HPDE6-E6E7 (cell line): ENCODE results near the gene MRGPRX2.

Experiments used
- DNase-seq: peaks from one replicate; pipeline ENCODE4 v3.0.0; 2011; ENCODE audit warnings: missing footprints; ENCODE audit errors: extremely low spot score

The MRGPRX2 gene

DNA sequence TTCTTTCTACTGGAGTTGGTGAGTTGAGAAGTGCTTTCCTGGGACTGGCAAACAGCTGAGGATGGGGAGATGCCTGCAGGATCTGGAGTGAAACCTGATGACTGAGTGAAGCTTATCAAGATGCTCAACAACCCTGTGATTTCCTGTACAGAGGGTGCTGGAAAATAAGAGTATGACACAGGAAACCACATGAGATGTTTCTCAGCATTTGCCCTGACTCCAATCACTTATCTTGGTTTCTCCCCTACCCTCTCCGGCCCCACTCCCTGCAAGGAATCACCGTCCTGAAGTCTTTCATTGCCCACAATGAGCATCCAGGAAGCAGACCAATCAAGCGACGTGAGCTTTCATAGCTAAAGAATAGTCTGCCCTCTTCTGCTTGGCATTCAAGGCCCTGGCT, at the start of gene MRGPRX2:
Gene MRGPRX2, minus strand, starts transcription at position 89 of the 400 bp plus-strand sequence. CDS start 4,315 bp downstream, outside the sequence.
- no peak for DNase-seq

DNA sequence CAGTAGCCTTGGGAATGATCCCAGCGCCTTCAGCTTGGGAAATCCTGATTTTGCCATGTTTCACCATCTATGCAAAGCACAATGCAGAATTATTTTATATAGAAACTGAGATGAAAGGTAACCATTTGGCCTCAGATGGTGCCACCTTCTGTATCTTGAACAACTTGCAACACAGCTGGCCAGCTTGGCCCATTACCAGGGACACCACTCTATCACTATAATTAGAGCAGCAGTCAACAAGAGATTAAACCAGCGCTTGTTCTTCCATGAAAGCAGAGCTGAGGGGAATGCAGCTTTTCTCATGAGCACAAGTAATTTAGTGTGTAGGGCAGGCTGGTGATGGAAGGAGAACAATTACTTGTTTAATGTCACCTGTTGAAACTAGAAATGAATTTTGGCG, 49.8 kb upstream of the MRGPRX2 start:
- DNase-seq = no peak

DNA sequence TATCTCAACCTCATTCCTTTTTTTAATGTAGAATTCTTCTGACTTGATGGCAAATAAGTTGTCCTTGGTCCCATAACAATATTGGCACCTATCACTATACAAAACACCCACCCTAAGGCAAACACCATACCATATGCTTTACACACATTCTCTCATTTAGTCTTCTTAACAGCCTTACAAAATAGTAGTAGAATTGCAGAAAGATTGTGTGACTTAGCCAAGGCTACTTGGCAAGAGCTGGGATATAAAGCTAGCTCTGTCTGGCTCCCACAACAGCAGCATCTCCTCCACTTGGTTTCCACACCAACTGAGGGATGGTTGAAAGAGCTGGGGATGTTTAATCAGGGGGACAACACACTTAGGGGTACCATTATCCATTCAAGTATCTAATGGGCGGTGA, 46.6 kb upstream of the MRGPRX2 start:
- no peak for DNase-seq

DNA sequence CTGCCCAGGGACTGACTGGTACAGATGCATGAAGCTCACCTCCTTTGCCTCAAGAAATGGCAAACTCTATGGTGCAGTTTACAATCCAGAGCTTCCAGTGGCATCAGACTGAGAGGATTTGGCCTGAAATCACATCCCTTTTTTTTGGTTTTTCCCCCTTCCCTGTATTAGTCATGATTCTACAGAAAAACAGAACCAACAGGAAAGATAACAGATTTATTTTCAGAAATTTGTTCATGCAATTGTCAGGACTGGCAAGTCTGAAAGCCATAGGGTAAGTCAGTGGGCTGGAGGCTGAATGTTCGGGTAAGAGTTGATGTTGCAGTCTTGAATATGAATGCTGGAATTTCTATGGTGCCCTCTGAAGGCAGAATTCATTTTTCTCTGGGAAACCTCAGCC, 44.5 kb upstream of the MRGPRX2 start:
- no peak for DNase-seq

DNA sequence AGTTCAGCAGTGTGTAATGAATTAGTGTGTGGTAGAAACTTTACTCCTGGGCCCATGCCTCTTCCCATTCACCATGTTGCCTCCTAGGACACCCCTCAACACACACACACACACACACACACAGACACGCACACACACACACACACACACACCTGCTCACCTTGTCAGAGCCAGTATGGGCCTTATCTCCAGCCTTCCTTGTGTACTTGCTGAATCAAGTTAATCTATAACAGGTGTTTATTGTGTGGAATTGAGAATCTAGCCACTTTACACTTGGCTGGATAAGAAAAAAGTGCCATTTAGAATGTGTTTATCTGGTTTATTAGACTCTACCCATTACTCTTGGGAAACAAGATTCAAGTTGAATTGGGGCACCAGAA, 42.0 kb upstream of the MRGPRX2 start:
- DNase-seq = no peak

DNA sequence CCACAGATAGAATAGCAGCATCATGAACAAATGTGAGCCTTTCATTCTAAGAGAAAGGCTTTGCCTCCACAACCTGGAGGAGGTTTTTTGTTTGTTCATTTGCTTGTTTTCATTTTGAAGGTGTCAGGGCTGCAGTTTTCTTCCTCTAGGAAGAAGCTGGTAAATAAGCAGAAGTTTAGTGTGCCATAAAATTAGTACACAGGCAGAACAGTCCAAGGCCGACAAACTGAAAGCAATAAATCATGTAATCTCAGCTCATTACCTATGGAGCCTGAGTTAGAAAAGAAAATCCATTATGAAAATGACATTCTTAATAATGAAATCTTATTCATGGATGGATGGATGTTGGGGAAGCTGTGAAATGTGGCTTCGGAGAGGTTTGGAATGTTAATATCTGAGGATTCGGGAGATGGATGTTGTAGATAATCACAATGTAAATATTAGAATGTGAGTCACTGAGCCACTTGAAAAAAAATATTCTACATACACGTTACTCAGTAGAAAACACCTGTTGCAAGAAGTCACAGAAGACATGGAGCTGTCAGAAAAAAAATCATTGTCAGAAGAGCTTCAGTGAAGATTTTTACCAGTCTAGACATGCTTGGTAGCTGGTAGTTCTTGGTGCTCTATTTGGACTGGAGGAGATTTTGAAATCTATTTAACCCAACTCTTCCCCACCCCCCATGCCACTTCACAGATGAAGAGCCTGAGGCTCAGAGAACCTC, 41.4 kb upstream of the MRGPRX2 start:
- DNase-seq = peak; percentile 43

DNA sequence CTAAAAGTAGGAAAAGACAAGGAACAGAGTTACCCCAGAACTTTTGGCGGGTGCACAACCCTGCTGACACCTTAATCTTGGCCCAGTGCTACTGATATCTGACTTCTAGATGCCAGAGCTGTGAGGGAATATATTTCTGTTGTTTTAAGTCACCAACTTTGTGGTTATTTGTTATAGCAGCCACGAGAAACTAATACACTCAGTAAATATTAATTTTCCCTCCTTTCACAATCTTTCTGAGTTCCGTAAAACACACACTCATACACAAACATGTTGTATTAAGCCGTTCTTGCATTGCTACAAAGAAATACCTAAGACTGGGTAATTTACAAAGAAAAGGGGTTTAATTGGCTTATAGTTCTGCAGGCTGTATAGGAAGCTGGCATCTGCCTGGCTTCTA, 40.4 kb upstream of the MRGPRX2 start:
- DNase-seq = no peak

DNA sequence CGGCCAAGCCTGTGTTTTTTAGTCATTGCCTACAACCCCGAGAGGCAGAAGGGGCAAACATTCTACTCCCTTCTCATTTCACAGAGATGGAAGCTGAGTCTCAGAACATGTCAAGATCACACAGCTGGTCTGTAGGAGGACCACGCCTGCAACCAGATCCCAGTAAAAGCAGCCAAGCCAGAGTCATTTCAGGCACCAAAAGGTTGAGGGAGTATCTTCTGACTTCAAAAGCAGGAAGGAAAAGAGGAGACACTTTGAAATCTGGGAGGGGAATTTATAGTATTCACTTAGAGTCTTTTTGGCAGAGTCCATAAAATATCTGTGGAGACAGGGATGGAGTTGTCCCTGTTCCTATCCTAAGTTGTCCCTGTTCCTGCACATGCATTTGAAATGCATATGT, 38.6 kb upstream of the MRGPRX2 start:
- no peak for DNase-seq

DNA sequence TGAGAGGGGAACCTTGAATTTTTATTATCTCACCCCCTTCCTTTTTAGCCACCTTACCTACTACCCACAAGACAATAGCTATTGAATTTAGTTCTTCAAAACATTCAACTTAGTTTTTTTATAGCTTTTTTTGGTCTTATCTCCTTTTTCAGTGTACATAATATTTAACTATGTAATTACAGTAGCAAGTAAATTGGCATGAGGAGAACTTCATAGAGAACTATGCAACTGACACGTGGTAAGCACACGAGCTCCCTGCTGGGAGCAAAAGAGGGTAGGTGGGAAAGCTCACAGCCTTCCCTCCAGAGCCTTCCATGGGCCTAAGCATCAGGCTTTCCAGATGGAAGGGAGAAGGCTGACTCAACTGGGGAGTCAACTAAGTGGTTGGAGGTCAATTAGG, 34.3 kb upstream of the MRGPRX2 start:
- DNase-seq = no peak

DNA sequence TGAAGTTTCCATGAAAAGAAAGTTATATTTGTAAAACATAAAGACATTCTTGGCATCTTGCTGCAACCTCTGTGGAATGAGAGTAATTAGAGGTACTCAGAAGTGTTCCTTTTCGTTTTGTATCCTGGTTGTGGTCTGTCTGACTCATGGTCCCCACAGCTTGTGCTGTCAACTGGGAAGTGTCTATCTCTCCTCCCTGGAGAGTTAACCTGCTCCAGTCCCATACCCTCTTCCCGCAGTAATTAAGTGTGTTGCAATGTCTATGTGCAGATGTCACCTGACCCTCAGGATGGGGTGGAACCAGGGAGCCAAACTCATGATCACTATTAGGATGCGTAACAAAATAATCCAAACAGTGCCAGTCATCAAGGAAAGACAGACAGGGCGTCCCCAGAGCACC, 33.5 kb upstream of the MRGPRX2 start:
- peak; percentile 28 for DNase-seq

DNA sequence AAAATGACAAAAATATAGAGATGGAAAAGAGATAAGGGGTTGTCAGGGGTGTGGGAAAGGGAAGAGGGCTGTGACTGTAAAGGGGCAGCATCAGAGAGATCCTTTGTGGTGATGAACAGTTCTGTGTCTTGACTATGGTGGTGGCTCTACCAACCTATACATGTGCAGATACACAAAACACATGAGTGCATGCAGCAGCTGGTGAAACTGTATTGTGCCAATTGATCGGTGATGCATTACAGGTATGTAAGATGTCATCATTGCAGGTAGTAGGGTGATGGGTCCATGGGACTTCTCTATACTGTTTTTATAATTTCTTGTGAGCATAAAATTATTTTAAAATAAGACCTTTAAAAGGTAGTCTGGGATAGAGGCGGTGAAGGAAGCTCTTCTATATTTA, 32.3 kb upstream of the MRGPRX2 start:
- DNase-seq = no peak

DNA sequence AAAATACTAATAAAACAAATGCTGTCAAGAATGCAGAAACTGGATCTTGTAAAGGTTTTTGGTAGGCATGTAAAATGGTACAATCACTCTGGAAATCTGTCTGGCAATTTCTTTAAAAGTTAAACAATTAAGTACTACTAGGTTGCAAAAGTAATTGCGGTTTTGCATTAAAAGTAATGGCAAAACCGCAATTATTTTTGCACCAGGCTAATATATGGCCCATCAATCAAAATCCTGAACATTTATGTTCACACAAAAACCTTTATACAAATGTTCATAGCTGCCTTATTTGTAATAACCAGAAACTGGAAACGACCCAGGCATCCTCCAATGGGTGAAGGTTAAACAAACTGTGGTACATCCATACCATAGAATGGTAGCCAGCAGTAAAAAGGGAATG, 31.8 kb upstream of the MRGPRX2 start:
- no peak for DNase-seq

DNA sequence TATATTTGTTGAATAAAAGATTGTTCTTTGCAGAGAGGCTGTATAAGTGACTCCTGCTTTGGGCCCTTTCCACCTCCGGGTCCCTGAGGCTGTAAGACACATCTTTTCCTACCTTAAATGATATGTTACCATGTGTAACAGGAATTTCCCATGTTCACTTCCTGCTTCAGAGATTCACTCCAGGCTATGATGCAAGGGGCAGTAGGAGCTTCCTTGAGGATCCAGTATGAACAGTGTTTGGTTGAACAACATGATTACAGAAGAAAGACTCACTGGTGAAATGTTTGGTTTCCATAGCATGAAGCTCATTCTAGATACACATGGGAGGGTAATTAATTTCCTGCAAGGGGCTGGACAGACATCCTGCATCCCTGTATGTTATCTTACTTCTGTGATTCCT, 30.8 kb upstream of the MRGPRX2 start:
- DNase-seq = no peak

DNA sequence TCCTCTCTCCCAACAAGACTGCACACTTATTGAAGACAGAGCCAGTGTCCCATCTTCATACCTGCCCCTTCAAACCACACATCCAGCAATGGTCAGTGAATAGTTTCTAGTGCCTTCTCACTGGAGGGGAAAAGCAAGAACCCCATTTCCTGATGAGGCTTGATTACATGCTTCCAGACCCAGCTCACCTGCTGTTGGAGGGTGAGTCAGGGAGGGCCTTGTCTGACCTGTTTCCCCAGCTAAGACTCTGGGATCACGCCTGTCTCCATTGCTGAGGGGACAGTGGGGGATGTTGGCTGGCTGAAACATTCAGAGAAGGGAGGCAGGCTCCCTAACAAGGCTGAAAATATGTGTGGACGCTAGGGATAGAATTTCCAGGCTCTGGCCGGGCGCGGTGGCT, 28.9 kb upstream of the MRGPRX2 start:
- peak; percentile 72 for DNase-seq

DNA sequence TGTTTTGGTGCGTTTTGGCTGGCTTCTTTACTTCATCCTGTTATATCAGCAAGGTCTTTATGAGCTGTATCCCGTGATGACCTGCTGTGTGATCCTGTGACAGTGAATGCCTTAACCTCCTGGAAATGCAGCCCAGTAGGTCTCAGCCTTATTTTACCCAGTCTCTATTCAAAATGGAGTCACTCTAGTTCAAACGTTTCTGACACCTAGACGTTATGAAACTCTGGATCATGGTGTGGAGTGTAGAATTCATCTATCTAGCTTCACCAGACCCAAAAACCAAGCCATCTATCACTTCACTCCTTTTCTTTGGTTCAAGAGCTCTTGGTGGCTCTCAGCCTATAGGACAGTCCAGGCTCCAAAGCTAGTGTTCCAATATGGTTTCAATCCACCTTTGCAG, 28.3 kb upstream of the MRGPRX2 start:
- no peak for DNase-seq

DNA sequence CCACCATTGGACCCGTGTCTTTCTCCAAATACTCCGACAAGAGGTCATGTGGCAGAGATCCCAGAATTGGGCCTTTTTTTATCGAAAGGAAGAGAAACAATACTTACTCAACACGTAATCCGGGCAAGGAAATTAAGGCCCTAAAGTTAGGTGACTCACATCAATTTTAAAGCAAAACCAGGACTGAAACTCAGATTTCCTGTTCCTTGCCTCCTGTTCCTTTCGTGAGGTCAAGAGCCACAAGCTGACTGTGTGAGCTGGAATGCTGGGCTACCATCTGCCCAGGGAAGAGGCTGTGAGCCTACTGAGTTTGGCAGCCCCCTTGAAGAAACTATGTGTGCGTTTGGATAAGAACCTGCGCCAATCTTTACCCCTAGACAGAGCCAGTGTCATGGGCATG, 27.1 kb upstream of the MRGPRX2 start:
- DNase-seq = peak; percentile 52

DNA sequence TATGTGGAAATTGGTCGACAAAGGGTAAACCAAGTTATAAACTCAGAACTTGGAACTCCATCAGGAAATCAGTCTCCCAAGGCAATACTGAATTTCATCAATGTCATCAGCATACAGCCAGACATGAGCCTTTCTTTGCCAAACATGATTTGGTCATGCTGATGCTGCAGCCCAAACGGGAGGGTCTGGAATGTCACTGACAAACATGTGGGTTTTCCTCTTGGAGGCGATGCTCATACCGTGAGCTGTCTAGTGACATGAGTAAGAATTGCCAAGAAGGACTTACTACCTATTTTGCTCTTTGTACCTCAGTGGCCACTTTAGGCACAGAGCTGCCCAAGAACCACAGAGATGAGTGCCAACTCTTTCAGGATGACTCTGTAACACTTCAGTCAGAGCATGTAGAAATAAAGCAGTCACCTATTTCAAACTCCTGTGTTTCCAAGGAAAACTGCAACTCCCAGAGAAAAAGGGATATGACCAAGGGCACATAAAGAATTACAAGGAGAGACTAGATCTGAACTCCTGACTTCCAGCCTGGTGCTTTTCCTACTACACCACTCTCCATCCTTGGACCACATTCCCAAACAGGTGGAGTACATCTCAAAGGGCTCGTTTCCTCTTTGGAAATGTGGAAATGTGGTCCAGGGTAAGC, 24.3 kb upstream of the MRGPRX2 start:
- DNase-seq = no peak

DNA sequence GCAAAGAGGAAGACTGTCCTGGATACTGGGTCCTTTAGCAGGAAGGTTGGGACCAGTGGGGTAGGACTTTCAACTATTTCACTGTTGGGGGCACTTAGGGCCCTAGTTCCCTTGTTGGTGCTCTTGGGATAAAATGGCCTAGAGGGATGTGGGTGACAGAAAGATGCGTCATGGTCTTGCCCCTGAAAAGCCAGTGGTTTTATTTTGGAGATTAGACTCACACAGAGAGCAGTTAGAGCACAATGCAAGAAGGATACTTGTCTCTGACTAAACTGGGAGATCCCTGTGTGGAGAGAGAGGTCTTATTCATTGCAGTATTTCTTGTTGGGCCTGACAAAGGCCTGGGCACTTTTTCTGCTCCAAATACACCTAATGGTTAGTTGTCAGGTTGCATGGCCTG, 22.6 kb upstream of the MRGPRX2 start:
- DNase-seq = no peak

DNA sequence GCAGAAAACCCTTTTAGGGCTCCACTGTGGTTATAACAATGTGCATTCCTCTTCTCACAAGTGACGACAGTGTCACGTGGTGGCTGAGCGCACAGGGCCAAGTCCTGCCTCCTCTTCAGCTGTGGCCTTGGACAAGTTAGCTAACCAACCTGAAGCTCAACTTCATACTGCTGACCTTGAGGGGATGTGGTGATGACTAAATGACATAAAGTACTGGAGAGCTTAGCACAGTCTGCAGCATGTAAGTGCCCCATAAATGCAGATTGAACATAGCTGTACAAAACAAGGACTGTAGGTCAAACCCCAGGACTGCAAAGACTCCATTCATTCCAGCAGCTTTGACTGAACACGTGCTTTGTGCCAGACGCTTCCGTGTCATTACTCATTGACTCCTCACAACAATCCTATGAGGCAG, 20.1 kb upstream of the MRGPRX2 start:
- no peak for DNase-seq

DNA sequence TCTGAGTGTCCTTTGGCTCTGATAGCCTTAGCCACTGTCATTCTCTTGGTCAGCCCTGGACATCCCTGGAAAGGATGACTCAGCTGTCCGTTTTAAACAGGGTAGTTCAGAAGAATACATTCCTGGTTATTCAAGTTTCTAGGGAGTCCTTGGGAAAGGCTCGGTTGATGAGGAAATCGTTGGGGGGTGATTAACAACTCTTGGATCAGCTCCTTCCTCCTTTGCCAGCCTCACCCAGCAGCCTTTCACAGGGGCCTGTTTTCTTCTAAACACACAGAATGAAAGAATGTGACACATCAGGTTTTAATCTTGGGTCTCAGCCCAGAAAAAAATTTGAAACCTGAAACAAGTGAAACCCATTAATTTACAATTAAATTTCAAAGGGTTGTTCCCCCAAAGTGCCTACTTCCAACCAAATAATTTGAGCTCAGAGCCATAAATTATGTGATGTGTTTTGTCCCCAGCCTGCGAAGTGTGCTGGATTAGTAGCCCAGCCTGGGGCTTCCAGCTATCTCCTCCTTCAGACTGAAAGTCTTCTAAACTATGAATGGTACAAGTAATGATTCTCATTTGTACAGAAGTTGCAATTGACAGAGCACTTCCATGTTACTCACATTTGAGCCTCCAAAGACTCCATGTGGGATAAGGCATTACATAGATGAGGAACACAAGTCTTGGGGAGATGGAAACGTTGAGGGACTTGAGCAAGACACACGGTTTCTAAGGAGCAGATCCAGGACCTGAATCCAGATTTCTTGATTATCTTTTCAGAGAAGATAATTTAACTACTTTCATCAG, 19.3 kb upstream of the MRGPRX2 start:
- DNase-seq = peak; percentile 83

DNA sequence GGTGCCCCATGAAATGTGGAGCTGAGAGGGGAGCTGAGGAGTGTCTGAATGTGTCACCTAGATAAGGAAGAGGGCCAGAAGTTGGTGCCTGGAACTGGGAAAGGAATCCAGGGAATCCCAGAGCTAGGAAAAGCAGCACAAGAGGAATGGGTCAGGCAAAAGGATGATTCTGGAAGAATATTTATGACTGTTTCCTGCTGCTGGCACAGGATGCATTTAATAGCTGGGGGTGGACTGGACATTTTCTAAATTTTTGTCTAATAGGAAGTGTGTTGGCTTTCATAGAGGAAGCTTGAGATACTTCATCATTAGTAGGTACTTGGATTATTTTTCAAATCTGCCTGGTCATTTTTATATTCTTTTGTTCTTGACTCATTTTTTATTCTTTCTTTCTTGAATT, 17.4 kb upstream of the MRGPRX2 start:
- no peak for DNase-seq

DNA sequence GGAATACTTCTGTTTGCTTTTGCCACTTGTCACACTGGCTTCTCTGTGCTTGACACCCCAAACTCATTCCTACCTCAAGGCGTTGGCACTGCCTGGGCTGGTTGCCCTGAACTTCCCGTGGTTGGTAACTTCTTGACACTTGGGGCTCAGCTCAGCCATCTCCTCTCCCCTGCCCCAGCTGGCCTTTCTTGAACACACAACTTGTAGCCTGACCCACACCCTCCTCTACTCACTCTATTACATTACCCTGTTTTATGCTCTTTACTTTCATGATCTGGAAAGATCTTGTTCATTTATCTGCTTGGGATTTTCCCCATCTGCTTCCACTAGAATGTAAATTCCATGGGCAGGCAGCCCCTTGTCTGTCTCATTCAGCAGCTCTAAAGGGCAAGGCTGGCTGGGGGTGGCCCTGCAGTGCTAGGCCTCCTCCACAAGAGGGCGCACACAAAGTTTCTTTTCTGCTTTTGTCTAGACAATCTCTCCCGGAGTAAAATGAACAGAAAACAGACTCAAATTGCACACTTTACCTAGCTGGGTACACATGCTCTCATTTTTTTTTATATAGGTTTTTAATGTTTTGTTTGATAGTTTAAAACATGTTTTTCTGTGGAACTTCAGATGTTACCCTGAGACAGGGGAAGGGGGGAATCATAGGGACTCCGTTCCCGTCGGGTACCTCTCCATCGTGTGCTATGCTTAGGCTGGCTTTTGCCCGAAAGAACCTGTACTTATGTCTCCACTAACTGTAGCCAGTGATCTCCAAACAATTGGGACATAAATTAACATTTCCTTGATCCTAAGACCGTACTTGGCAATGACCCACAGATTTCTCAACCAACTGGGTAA, 16.4 kb upstream of the MRGPRX2 start:
- no peak for DNase-seq
